Body of pancreas (tissue), 4 donors: Measurements from ENCODE around the gene FABP1. TPM values are rescaled to one million over a fixed set of nuclear protein-coding genes. Genes with fewer than 3 reads are reported as not detected.

ENCODE experiments used
- ATAC-seq: fragments of 150-250 bp; one replicate; pipeline ENCODE4 v1.9.1; 2016
- DNase-seq, 4 donors: peaks; one replicate each; pipeline ENCODE4 v3.0.0-alpha.2; 2019
- H3K27ac ChIP-seq, 4 donors: fragments of 200-600 bp; sonication (generic); 1 replicate in 3 of 4; 2 replicates in 1 of 4; pipeline versions ENCODE4 v1.5.1 to v1.6.1; 2016 to 2019; ENCODE audit warnings: mild to moderate bottlenecking in 1 of 4, mixed read lengths in 1 of 4, moderate library complexity in 1 of 4
- H3K27me3 ChIP-seq, 2 donors: fragments of 200-600 bp; sonication (generic); one replicate each; pipeline ENCODE4 v1.6.0; 2016; ENCODE audit warnings: mild to moderate bottlenecking in 1 of 2
- H3K36me3 ChIP-seq, 2 donors: fragments of 200-600 bp; sonication (generic); replicated peaks in 1 of 2; 2 replicates each; pipeline ENCODE4 v1.5.1; 2016; ENCODE audit warnings: low read depth in 2 of 2; ENCODE audit not compliant: insufficient read depth in 1 of 2
- H3K4me1 ChIP-seq: fragments of 200-600 bp; sonication (generic); one replicate; pipeline ENCODE4 v1.6.0; 2016
- H3K4me3 ChIP-seq, 2 donors: fragments of 200-600 bp; sonication (generic); 1 replicate in 1 of 2; 2 replicates in 1 of 2; pipeline ENCODE4 v1.5.1; 2016 to 2019
- H3K9me3 ChIP-seq, 3 donors: fragments of 200-600 bp; sonication (generic); 1 replicate in 2 of 3; 2 replicates in 1 of 3; pipeline ENCODE4 v1.5.1; 2016
- CTCF ChIP-seq, 7 experiments: fragments of 450-650 bp in 4 of 7; fragments of 200-600 bp in 3 of 7; sonication (generic) in 3 of 7; IDR thresholded peaks; one replicate each; pipeline ENCODE4 v1.5.1; 2016 to 2019; ENCODE audit warnings: antibody characterized with exemption in 7 of 7
- POLR2A ChIP-seq, 3 donors: fragments of 450-650 bp; IDR thresholded peaks; one replicate each; pipeline ENCODE4 v1.6.1; 2016; ENCODE audit warnings: antibody characterized with exemption in 3 of 3, mild to moderate bottlenecking in 2 of 3
- WGBS, 2 donors: methylation state at CpG; one replicate each; pipeline ENCODE4 v1.1.5; 2017; 5-methylcytosine and 5-hydroxymethylcytosine counted together
- intact Hi-C: fragments of 100-400 bp; cut with DNase I; formaldehyde crosslinking; loops from one replicate; pipeline ENCODE4 v1.15.1; 2023
- total RNA-seq, 2 donors: library from RNA; depleted of rRNA; stranded (reverse); fragments of >200 nt; gene quantifications; one replicate each; pipeline ENCODE4 v1.1.0, GENCODE V29; 2016

Gene FABP1
- total RNA-seq, 2 donors from 2014 or later: not detected

- intact Hi-C loops: no loop called here
- H3K27ac ChIP-seq: no peak overlapping the region
- TF ChIP-seq CTCF (IDR thresholded peaks at IDR 0.05): no peak
- TF ChIP-seq POLR2A (IDR thresholded peaks at IDR 0.05): no peak
- no peak for DNase-seq
- H3K36me3 ChIP-seq: no peaks in the 10 kb centered on the region
- H3K4me1 ChIP-seq: no peaks in the 10 kb centered on the region
- no peaks in the 10 kb centered on the region for H3K27me3 ChIP-seq
- no peak overlapping the region for H3K4me3 ChIP-seq
- 69 to 87% methylated on average over 2 of the region's 2 CpGs for WGBS, 2 donors
- no peak for ATAC-seq
- H3K9me3 ChIP-seq: no peaks in the 10 kb centered on the region
Measured at GRCh38 chr2:88110830-88111229, 17.0 kb downstream of the FABP1 start.

- Histone ChIP-seq H3K4me1 (no peaks in the 10 kb centered on the region), H3K36me3 (no peaks in the 10 kb centered on the region), H3K4me3 (no peak overlapping the region), H3K27ac (no peak overlapping the region), H3K9me3 (no peaks in the 10 kb centered on the region), H3K27me3 (no peaks in the 10 kb centered on the region)
- DNase-seq (no peak), ATAC-seq (no peak)
- 63 to 78% methylated on average over 3 to 4 of the region's 4 CpGs for WGBS, 2 donors
- no peak for TF ChIP-seq POLR2A (IDR thresholded peaks at IDR 0.05)
- TF ChIP-seq CTCF (IDR thresholded peaks at IDR 0.05): no peak
- intact Hi-C loops: no loop called here
Measured at GRCh38 chr2:88108796-88109195, 19.1 kb downstream of the FABP1 start.

GRCh38 chr2:88100489-88100858, 27.4 kb downstream of the FABP1 start:
- no peaks in the 10 kb centered on the region for H3K27me3 ChIP-seq
- intact Hi-C loops: no loop called here
- no peak for ATAC-seq
- no peak overlapping the region for H3K4me3 ChIP-seq
- DNase-seq: no peak
- 57 to 61% methylated on average over 3 of the region's 3 CpGs for WGBS, 2 donors
- H3K36me3 ChIP-seq: no peaks in the 10 kb centered on the region
- no peak overlapping the region for H3K27ac ChIP-seq
- no peak for TF ChIP-seq POLR2A (IDR thresholded peaks at IDR 0.05)
- TF ChIP-seq CTCF (IDR thresholded peaks at IDR 0.05): no peak
- no peaks in the 10 kb centered on the region for H3K9me3 ChIP-seq
- no peaks in the 10 kb centered on the region for H3K4me1 ChIP-seq

GRCh38 chr2:88099798-88100488, 27.9 kb downstream of the FABP1 start:
- DNase-seq (no peak), ATAC-seq (no peak)
- TF ChIP-seq POLR2A (IDR thresholded peaks at IDR 0.05) (no peak), CTCF (IDR thresholded peaks at IDR 0.05) (no peak)
- Histone ChIP-seq H3K9me3 (no peaks in the 10 kb centered on the region), H3K27ac (no peak overlapping the region), H3K27me3 (no peaks in the 10 kb centered on the region), H3K36me3 (no peaks in the 10 kb centered on the region), H3K4me3 (no peak overlapping the region), H3K4me1 (no peaks in the 10 kb centered on the region)
- intact Hi-C loops: no loop called here
- 54 to 55% methylated on average over 5 of the region's 5 CpGs for WGBS, 2 donors

GRCh38 chr2:88098558-88098900, 29.3 kb downstream of the FABP1 start:
- no peak for ATAC-seq
- H3K27ac ChIP-seq: no peak overlapping the region
- TF ChIP-seq POLR2A (IDR thresholded peaks at IDR 0.05) (no peak), CTCF (IDR thresholded peaks at IDR 0.05) (no peak)

More at GRCh38 chr2:88098558-88098900, 29.3 kb downstream of the FABP1 start:
- H3K36me3 ChIP-seq: no peaks in the 10 kb centered on the region
- intact Hi-C loops: no loop called here
- H3K4me1 ChIP-seq: no peaks in the 10 kb centered on the region
- no peak overlapping the region for H3K4me3 ChIP-seq
- DNase-seq: no peak
- H3K9me3 ChIP-seq: no peaks in the 10 kb centered on the region
- H3K27me3 ChIP-seq: no peaks in the 10 kb centered on the region
